ENCODE results near the gene GUCY2C.
A peak's percentile ranks its signal among the peaks of the same experiment; 100 is the strongest.

Gene GUCY2C

GRCh38 chr12:14635776-14636175 is 60.6 kb downstream of the GUCY2C start:
- no peaks in the 10 kb centered on the region for H3K27me3 ChIP-seq (replicated peaks; ENCODE audit: control insufficient read depth, insufficient read depth, low read length, poor library complexity, severe bottlenecking)
- DNase-seq = no peak
- no peaks in the 10 kb centered on the region for H3K9me3 ChIP-seq (ENCODE audit: control insufficient read depth, low read length)
- no peak overlapping the region for H3K27ac ChIP-seq (ENCODE audit: insufficient read depth, low read length, poor library complexity, severe bottlenecking)
- no peaks in the 10 kb centered on the region for H3K36me3 ChIP-seq (ENCODE audit: control insufficient read depth, insufficient read depth, low read length)
- H3K4me3 ChIP-seq (ENCODE audit: insufficient read depth, low read depth, low read length, poor library complexity, severe bottlenecking) = no peak overlapping the region
- H3K4me1 ChIP-seq (ENCODE audit: control insufficient read depth, insufficient read depth, low read length, poor library complexity, severe bottlenecking) = no peaks in the 10 kb centered on the region

- Histone ChIP-seq H3K4me3 (ENCODE audit: insufficient read depth, low read depth, low read length, poor library complexity, severe bottlenecking) (no peak overlapping the region), H3K27ac (ENCODE audit: insufficient read depth, low read length, poor library complexity, severe bottlenecking) (no peak overlapping the region), H3K9me3 (ENCODE audit: control insufficient read depth, low read length) (no peaks in the 10 kb centered on the region), H3K27me3 (replicated peaks; ENCODE audit: control insufficient read depth, insufficient read depth, low read length, poor library complexity, severe bottlenecking) (no peaks in the 10 kb centered on the region), H3K36me3 (ENCODE audit: control insufficient read depth, insufficient read depth, low read length) (no peaks in the 10 kb centered on the region), H3K4me1 (ENCODE audit: control insufficient read depth, insufficient read depth, low read length, poor library complexity, severe bottlenecking) (no peaks in the 10 kb centered on the region)
- DNase-seq = no peak
Observed at GRCh38 chr12:14630793-14631192, 65.6 kb downstream of the GUCY2C start.

- Histone ChIP-seq H3K9me3 (ENCODE audit: control insufficient read depth, low read length) (no peaks in the 10 kb centered on the region), H3K36me3 (ENCODE audit: control insufficient read depth, insufficient read depth, low read length) (no peaks in the 10 kb centered on the region), H3K27ac (ENCODE audit: insufficient read depth, low read length, poor library complexity, severe bottlenecking) (no peak overlapping the region), H3K27me3 (replicated peaks; ENCODE audit: control insufficient read depth, insufficient read depth, low read length, poor library complexity, severe bottlenecking) (no peaks in the 10 kb centered on the region), H3K4me3 (ENCODE audit: insufficient read depth, low read depth, low read length, poor library complexity, severe bottlenecking) (no peak overlapping the region), H3K4me1 (ENCODE audit: control insufficient read depth, insufficient read depth, low read length, poor library complexity, severe bottlenecking) (no peaks in the 10 kb centered on the region)
- peak; percentile 33 to 41 (median 34) for DNase-seq
Observed at GRCh38 chr12:14629832-14630710, 66.3 kb downstream of the GUCY2C start.

- H3K4me1 ChIP-seq (ENCODE audit: control insufficient read depth, insufficient read depth, low read length, poor library complexity, severe bottlenecking) = no peaks in the 10 kb centered on the region
- H3K4me3 ChIP-seq (ENCODE audit: insufficient read depth, low read depth, low read length, poor library complexity, severe bottlenecking) = no peak overlapping the region
- no peaks in the 10 kb centered on the region for H3K9me3 ChIP-seq (ENCODE audit: control insufficient read depth, low read length)
- H3K36me3 ChIP-seq (ENCODE audit: control insufficient read depth, insufficient read depth, low read length) = no peaks in the 10 kb centered on the region
- no peaks in the 10 kb centered on the region for H3K27me3 ChIP-seq (replicated peaks; ENCODE audit: control insufficient read depth, insufficient read depth, low read length, poor library complexity, severe bottlenecking)
- DNase-seq = no peak
- no peak overlapping the region for H3K27ac ChIP-seq (ENCODE audit: insufficient read depth, low read length, poor library complexity, severe bottlenecking)
Observed at GRCh38 chr12:14628771-14629170, 67.6 kb downstream of the GUCY2C start.

- Histone ChIP-seq H3K36me3 (ENCODE audit: control insufficient read depth, insufficient read depth, low read length) (no peaks in the 10 kb centered on the region), H3K27me3 (replicated peaks; ENCODE audit: control insufficient read depth, insufficient read depth, low read length, poor library complexity, severe bottlenecking) (no peaks in the 10 kb centered on the region), H3K9me3 (ENCODE audit: control insufficient read depth, low read length) (no peaks in the 10 kb centered on the region), H3K27ac (ENCODE audit: insufficient read depth, low read length, poor library complexity, severe bottlenecking) (no peak overlapping the region), H3K4me3 (ENCODE audit: insufficient read depth, low read depth, low read length, poor library complexity, severe bottlenecking) (no peak overlapping the region), H3K4me1 (ENCODE audit: control insufficient read depth, insufficient read depth, low read length, poor library complexity, severe bottlenecking) (no peaks in the 10 kb centered on the region)
- DNase-seq = no peak
Observed at GRCh38 chr12:14621826-14622225, 74.6 kb downstream of the GUCY2C start.

- no peak overlapping the region for H3K27ac ChIP-seq (ENCODE audit: insufficient read depth, low read length, poor library complexity, severe bottlenecking)
- H3K4me3 ChIP-seq (ENCODE audit: insufficient read depth, low read depth, low read length, poor library complexity, severe bottlenecking) = no peak overlapping the region
- H3K27me3 ChIP-seq (replicated peaks; ENCODE audit: control insufficient read depth, insufficient read depth, low read length, poor library complexity, severe bottlenecking) = no peaks in the 10 kb centered on the region
- H3K4me1 ChIP-seq (ENCODE audit: control insufficient read depth, insufficient read depth, low read length, poor library complexity, severe bottlenecking) = no peaks in the 10 kb centered on the region
- no peak for DNase-seq
- H3K36me3 ChIP-seq (ENCODE audit: control insufficient read depth, insufficient read depth, low read length) = no peaks in the 10 kb centered on the region
- no peaks in the 10 kb centered on the region for H3K9me3 ChIP-seq (ENCODE audit: control insufficient read depth, low read length)
Observed at GRCh38 chr12:14619741-14620501, 76.5 kb downstream of the GUCY2C start.

GRCh38 chr12:14618983-14619382 is 77.4 kb downstream of the GUCY2C start:
- no peaks in the 10 kb centered on the region for H3K4me1 ChIP-seq (ENCODE audit: control insufficient read depth, insufficient read depth, low read length, poor library complexity, severe bottlenecking)

GRCh38 chr12:14614704-14615121 is 81.7 kb downstream of the GUCY2C start:
- no peaks in the 10 kb centered on the region for H3K4me1 ChIP-seq (ENCODE audit: control insufficient read depth, insufficient read depth, low read length, poor library complexity, severe bottlenecking)
- H3K27ac ChIP-seq (ENCODE audit: insufficient read depth, low read length, poor library complexity, severe bottlenecking) = no peak overlapping the region
- H3K9me3 ChIP-seq (ENCODE audit: control insufficient read depth, low read length) = peaks cover 11% of the 10 kb centered on the region
- H3K27me3 ChIP-seq (replicated peaks; ENCODE audit: control insufficient read depth, insufficient read depth, low read length, poor library complexity, severe bottlenecking) = no peaks in the 10 kb centered on the region
- H3K36me3 ChIP-seq (ENCODE audit: control insufficient read depth, insufficient read depth, low read length) = no peaks in the 10 kb centered on the region
- H3K4me3 ChIP-seq (ENCODE audit: insufficient read depth, low read depth, low read length, poor library complexity, severe bottlenecking) = no peak overlapping the region
- DNase-seq = no peak

More at GRCh38 chr12:14618983-14619382, 77.4 kb downstream of the GUCY2C start:
- no peaks in the 10 kb centered on the region for H3K36me3 ChIP-seq (ENCODE audit: control insufficient read depth, insufficient read depth, low read length)
- H3K9me3 ChIP-seq (ENCODE audit: control insufficient read depth, low read length) = no peaks in the 10 kb centered on the region
- H3K27ac ChIP-seq (ENCODE audit: insufficient read depth, low read length, poor library complexity, severe bottlenecking) = no peak overlapping the region
- no peak overlapping the region for H3K4me3 ChIP-seq (ENCODE audit: insufficient read depth, low read depth, low read length, poor library complexity, severe bottlenecking)
- H3K27me3 ChIP-seq (replicated peaks; ENCODE audit: control insufficient read depth, insufficient read depth, low read length, poor library complexity, severe bottlenecking) = no peaks in the 10 kb centered on the region
- no peak for DNase-seq

GRCh38 chr12:14613718-14614117 is 82.7 kb downstream of the GUCY2C start:
- Histone ChIP-seq H3K4me1 (ENCODE audit: control insufficient read depth, insufficient read depth, low read length, poor library complexity, severe bottlenecking) (no peaks in the 10 kb centered on the region), H3K27ac (ENCODE audit: insufficient read depth, low read length, poor library complexity, severe bottlenecking) (no peak overlapping the region), H3K9me3 (ENCODE audit: control insufficient read depth, low read length) (peaks cover 11% of the 10 kb centered on the region), H3K4me3 (ENCODE audit: insufficient read depth, low read depth, low read length, poor library complexity, severe bottlenecking) (no peak overlapping the region), H3K36me3 (ENCODE audit: control insufficient read depth, insufficient read depth, low read length) (no peaks in the 10 kb centered on the region), H3K27me3 (replicated peaks; ENCODE audit: control insufficient read depth, insufficient read depth, low read length, poor library complexity, severe bottlenecking) (no peaks in the 10 kb centered on the region)
- DNase-seq = no peak

- DNase-seq = no peak
- Histone ChIP-seq H3K27ac (ENCODE audit: insufficient read depth, low read length, poor library complexity, severe bottlenecking) (no peak overlapping the region), H3K4me1 (ENCODE audit: control insufficient read depth, insufficient read depth, low read length, poor library complexity, severe bottlenecking) (no peaks in the 10 kb centered on the region), H3K36me3 (ENCODE audit: control insufficient read depth, insufficient read depth, low read length) (no peaks in the 10 kb centered on the region), H3K9me3 (ENCODE audit: control insufficient read depth, low read length) (peaks cover 11% of the 10 kb centered on the region), H3K27me3 (replicated peaks; ENCODE audit: control insufficient read depth, insufficient read depth, low read length, poor library complexity, severe bottlenecking) (no peaks in the 10 kb centered on the region), H3K4me3 (ENCODE audit: insufficient read depth, low read depth, low read length, poor library complexity, severe bottlenecking) (no peak overlapping the region)
Observed at GRCh38 chr12:14612898-14613445, 83.4 kb downstream of the GUCY2C start.

Data from effector memory CD4-positive, alpha-beta T cell (primary cell).